ENCODE data around the gene URB1.

DNA sequence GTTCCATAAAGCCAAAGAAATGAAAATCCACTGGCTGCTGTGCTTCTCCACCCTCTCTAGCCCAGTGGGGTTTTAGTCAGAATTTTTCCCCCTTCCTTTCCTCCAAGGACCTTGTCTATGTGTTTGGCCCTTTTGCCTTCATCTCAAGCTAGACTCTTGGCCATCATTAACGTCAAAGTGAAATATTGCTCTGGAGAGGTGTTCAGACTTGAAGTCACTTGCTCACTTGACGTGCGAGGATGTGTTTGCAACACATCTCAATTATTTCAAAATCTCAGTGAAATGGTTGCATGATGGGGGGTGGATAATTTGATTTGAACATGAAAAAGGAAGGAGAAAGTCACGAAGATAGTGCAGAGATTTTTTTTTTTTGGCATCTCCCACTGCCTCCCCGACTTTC is 33.3 kb upstream of the URB1 start:
- TF ChIP-seq, protein P1, sequence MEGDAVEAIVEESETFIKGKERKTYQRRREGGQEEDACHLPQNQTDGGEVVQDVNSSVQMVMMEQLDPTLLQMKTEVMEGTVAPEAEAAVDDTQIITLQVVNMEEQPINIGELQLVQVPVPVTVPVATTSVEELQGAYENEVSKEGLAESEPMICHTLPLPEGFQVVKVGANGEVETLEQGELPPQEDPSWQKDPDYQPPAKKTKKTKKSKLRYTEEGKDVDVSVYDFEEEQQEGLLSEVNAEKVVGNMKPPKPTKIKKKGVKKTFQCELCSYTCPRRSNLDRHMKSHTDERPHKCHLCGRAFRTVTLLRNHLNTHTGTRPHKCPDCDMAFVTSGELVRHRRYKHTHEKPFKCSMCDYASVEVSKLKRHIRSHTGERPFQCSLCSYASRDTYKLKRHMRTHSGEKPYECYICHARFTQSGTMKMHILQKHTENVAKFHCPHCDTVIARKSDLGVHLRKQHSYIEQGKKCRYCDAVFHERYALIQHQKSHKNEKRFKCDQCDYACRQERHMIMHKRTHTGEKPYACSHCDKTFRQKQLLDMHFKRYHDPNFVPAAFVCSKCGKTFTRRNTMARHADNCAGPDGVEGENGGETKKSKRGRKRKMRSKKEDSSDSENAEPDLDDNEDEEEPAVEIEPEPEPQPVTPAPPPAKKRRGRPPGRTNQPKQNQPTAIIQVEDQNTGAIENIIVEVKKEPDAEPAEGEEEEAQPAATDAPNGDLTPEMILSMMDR (IDR thresholded peaks at IDR 0.05), result no peak
- no peak for TF ChIP-seq MAFK (IDR thresholded peaks at IDR 0.05; ENCODE audit: partially characterized antibody)
- TF ChIP-seq NPAS2 (CRISPR knock-in tag; IDR thresholded peaks at IDR 0.05; ENCODE audit: borderline replicate concordance), result no peak
- TF ChIP-seq RFX5 (IDR thresholded peaks at IDR 0.05), result no peak
- TF ChIP-seq POLR2A (IDR thresholded peaks at IDR 0.05; ENCODE audit: low read length), result no peak
- no peak for TF ChIP-seq EP300 (IDR thresholded peaks at IDR 0.05)
- TF ChIP-seq SREBF2 (IDR thresholded peaks at IDR 0.05), result no peak
- no peak; a peak in 1 of 4 replicates for TF ChIP-seq CEBPB (IDR thresholded peaks at IDR 0.05)
- no peak for TF ChIP-seq CHD4 (IDR thresholded peaks at IDR 0.05; ENCODE audit: borderline replicate concordance)
- TF ChIP-seq PHF8 (IDR thresholded peaks at IDR 0.05; ENCODE audit: borderline replicate concordance, low read depth), result no peak
- TF ChIP-seq SMC3 (IDR thresholded peaks at IDR 0.05), result no peak

All from A549 (cell line).